Measurements from ENCODE around the gene BASP1. TPM values are rescaled to one million over a fixed set of nuclear protein-coding genes. Genes with fewer than 3 reads are reported as not detected.
"Not testable (repeated sequence)": the region's sequence is repeated elsewhere in the genome, so short reads cannot be mapped to it uniquely, and the experiment has no call there.

Gene BASP1
- total RNA-seq, 1 experiment from 2014 or later, result 0.34 TPM

DNA sequence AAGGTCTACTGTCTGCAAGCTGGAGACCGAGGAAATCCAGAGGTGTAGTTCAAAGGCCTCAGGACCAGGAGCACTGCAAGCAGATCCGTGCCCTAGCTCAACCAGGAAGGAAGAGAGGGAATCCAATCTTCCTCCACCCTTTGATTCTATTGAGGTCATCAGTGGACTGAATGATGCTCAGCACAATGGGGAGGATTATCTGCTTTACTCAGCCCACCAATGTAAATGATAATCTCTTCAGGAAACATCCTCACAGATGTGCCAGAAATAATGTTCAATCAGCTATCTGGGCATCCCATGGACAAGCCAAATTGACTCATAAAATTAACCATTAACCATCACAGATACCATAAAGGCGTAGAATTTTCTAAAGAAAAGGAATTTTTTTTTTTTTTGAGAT lies 92.0 kb downstream of the BASP1 start:
- H3K9me2 ChIP-seq (ENCODE audit: insufficient read depth), result no peaks in the 10 kb centered on the region
- intact Hi-C loops (cut with micrococcal nuclease), result no loop called here
- ChIA-PET POLR2A (no interaction called here), CTCF (no interaction called here), RAD21 (ENCODE audit: low non-redundant PET in 1 of 2, low total read pairs in 2 of 2, uncharacterized antibody in 2 of 2, unreplicated experiment in 2 of 2) (no interaction called here)
- no peak overlapping the region for H2AFZ ChIP-seq (ENCODE audit: low read depth, low read length, poor library complexity, severe bottlenecking)
- H3K27ac ChIP-seq (ENCODE audit: low read depth, low read length), result no peak overlapping the region
- H3K9ac ChIP-seq (ENCODE audit: low read length), result no peak overlapping the region
- DNase-seq (ENCODE audit: low read depth, low spot score), result no peak
- no peaks in the 10 kb centered on the region for H3K27me3 ChIP-seq (ENCODE audit: insufficient read depth, low read length)
- no peak overlapping the region for H3K4me2 ChIP-seq (ENCODE audit: low read length)
- no peaks in the 10 kb centered on the region for H3K79me2 ChIP-seq (ENCODE audit: insufficient read depth, low read length)
- TF ChIP-seq CEBPB (IDR thresholded peaks at IDR 0.05; ENCODE audit: low read depth) (no peak), POLR2A (IDR thresholded peaks at IDR 0.05; ENCODE audit: borderline replicate concordance, extremely low read depth, insufficient read depth, insufficient read length) (no peak), SIN3A (IDR thresholded peaks at IDR 0.05; ENCODE audit: low read depth) (no peak), CBX3 (IDR thresholded peaks at IDR 0.05; ENCODE audit: low read depth) (no peak), SP1 (IDR thresholded peaks at IDR 0.05; ENCODE audit: low read depth) (no peak), YY1 (IDR thresholded peaks at IDR 0.05; ENCODE audit: extremely low read depth, insufficient replicate concordance, low read depth, low read length) (no peak), RAD21 (IDR thresholded peaks at IDR 0.05; ENCODE audit: low read depth) (no peak), JUND (IDR thresholded peaks at IDR 0.05) (no peak), POLR2AphosphoS5 (IDR thresholded peaks at IDR 0.05; ENCODE audit: low read depth, low read length) (no peak), EZH2 (IDR thresholded peaks at IDR 0.05) (no peak), ELF1 (IDR thresholded peaks at IDR 0.05; ENCODE audit: borderline replicate concordance, low read depth) (no peak)
- TF ChIP-seq, protein P1, sequence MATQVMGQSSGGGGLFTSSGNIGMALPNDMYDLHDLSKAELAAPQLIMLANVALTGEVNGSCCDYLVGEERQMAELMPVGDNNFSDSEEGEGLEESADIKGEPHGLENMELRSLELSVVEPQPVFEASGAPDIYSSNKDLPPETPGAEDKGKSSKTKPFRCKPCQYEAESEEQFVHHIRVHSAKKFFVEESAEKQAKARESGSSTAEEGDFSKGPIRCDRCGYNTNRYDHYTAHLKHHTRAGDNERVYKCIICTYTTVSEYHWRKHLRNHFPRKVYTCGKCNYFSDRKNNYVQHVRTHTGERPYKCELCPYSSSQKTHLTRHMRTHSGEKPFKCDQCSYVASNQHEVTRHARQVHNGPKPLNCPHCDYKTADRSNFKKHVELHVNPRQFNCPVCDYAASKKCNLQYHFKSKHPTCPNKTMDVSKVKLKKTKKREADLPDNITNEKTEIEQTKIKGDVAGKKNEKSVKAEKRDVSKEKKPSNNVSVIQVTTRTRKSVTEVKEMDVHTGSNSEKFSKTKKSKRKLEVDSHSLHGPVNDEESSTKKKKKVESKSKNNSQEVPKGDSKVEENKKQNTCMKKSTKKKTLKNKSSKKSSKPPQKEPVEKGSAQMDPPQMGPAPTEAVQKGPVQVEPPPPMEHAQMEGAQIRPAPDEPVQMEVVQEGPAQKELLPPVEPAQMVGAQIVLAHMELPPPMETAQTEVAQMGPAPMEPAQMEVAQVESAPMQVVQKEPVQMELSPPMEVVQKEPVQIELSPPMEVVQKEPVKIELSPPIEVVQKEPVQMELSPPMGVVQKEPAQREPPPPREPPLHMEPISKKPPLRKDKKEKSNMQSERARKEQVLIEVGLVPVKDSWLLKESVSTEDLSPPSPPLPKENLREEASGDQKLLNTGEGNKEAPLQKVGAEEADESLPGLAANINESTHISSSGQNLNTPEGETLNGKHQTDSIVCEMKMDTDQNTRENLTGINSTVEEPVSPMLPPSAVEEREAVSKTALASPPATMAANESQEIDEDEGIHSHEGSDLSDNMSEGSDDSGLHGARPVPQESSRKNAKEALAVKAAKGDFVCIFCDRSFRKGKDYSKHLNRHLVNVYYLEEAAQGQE (IDR thresholded peaks at IDR 0.05; ENCODE audit: low read depth), result no peak
- TF ChIP-seq, protein P2, sequence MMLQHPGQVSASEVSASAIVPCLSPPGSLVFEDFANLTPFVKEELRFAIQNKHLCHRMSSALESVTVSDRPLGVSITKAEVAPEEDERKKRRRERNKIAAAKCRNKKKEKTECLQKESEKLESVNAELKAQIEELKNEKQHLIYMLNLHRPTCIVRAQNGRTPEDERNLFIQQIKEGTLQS (IDR thresholded peaks at IDR 0.05), result no peak
- H3K4me3 ChIP-seq (replicated peaks in 1 of 2; ENCODE audit: low read depth in 1 of 2, low read length in 2 of 2), result no peak overlapping the region
- BruUV-seq (replicated peaks), result no TSS peak
- no peaks in the 10 kb centered on the region for H3K36me3 ChIP-seq (ENCODE audit: control insufficient read depth in 1 of 2, insufficient read depth in 2 of 2, low read length in 2 of 2)
- no peaks in the 10 kb centered on the region for H4K20me1 ChIP-seq (ENCODE audit: insufficient read depth)
- no peaks in the 10 kb centered on the region for H3K4me1 ChIP-seq (ENCODE audit: control insufficient read depth in 1 of 2, insufficient read depth in 2 of 2, low read length in 2 of 2)
- no peak for ATAC-seq
- no peaks in the 10 kb centered on the region; a peak in 1 of 4 replicates for H3K9me3 ChIP-seq (ENCODE audit: control insufficient read depth in 1 of 2, insufficient read depth in 1 of 2, low read depth in 1 of 2, low read length in 2 of 2)

DNA sequence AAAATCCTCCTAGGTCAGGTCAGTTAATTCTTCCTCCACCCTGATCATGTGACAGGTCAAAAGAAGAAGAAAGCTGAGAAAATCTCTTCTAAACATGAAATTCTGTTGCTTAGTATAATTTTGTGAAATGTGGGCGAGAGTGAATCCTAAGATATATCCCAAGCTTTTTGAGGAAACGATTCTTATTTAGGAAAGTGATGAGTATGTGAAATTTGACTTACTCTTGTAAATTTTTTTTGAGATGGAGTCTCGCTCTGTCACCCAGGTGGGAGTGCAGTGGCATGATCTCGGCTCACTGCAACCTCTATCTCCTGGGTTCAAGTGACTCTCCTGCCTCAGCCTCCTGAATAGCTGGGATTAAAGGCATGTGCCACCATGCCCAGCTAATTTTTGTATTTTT lies 93.1 kb downstream of the BASP1 start:
- H3K4me2 ChIP-seq (ENCODE audit: low read length); DNase-seq (ENCODE audit: low read depth, low spot score); H3K4me1 ChIP-seq (ENCODE audit: control insufficient read depth in 1 of 2, insufficient read depth in 2 of 2, low read length in 2 of 2); ATAC-seq; H3K36me3 ChIP-seq (ENCODE audit: control insufficient read depth in 1 of 2, insufficient read depth in 2 of 2, low read length in 2 of 2); intact Hi-C loops (cut with micrococcal nuclease); RAD21 ChIA-PET (ENCODE audit: low non-redundant PET in 1 of 2, low total read pairs in 2 of 2, uncharacterized antibody in 2 of 2, unreplicated experiment in 2 of 2); H3K27ac ChIP-seq (ENCODE audit: low read depth, low read length); H2AFZ ChIP-seq (ENCODE audit: low read depth, low read length, poor library complexity, severe bottlenecking); H3K79me2 ChIP-seq (ENCODE audit: insufficient read depth, low read length); BruUV-seq (replicated peaks); H4K20me1 ChIP-seq (ENCODE audit: insufficient read depth); CTCF ChIA-PET; H3K9me3 ChIP-seq (ENCODE audit: control insufficient read depth in 1 of 2, insufficient read depth in 1 of 2, low read depth in 1 of 2, low read length in 2 of 2); H3K9ac ChIP-seq (ENCODE audit: low read length); H3K27me3 ChIP-seq (ENCODE audit: insufficient read depth, low read length); H3K4me3 ChIP-seq (replicated peaks in 1 of 2; ENCODE audit: low read depth in 1 of 2, low read length in 2 of 2); H3K9me2 ChIP-seq (ENCODE audit: insufficient read depth); POLR2A ChIA-PET: not testable (repeated sequence)

DNA sequence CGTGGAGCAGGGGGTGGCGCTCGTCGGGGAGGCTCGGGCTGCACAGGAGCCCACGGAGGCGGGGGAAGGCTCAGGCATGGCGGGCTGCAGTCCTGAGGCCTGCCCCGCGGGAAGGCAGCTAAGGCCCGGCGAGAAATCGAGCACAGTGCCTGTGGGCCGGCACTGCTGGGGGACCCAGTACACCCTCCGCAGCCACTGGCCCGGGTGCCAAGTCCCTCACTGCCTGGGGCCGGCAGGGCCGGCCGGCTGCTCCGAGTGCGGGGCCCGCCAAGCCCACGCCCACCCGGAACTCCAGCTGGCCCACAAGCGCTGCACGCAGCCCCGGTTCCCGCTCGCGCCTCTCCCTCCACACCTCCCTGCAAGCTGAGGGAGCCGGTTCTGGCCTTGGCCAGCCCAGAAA lies 94.4 kb downstream of the BASP1 start:
- H3K9me2 ChIP-seq (ENCODE audit: insufficient read depth); H3K27ac ChIP-seq (ENCODE audit: low read depth, low read length); H2AFZ ChIP-seq (ENCODE audit: low read depth, low read length, poor library complexity, severe bottlenecking); H3K27me3 ChIP-seq (ENCODE audit: insufficient read depth, low read length); CTCF ChIA-PET; H3K9ac ChIP-seq (ENCODE audit: low read length); H3K36me3 ChIP-seq (ENCODE audit: control insufficient read depth in 1 of 2, insufficient read depth in 2 of 2, low read length in 2 of 2); RAD21 ChIA-PET (ENCODE audit: low non-redundant PET in 1 of 2, low total read pairs in 2 of 2, uncharacterized antibody in 2 of 2, unreplicated experiment in 2 of 2); H4K20me1 ChIP-seq (ENCODE audit: insufficient read depth); ATAC-seq; DNase-seq (ENCODE audit: low read depth, low spot score); H3K9me3 ChIP-seq (ENCODE audit: control insufficient read depth in 1 of 2, insufficient read depth in 1 of 2, low read depth in 1 of 2, low read length in 2 of 2); H3K4me1 ChIP-seq (ENCODE audit: control insufficient read depth in 1 of 2, insufficient read depth in 2 of 2, low read length in 2 of 2); H3K79me2 ChIP-seq (ENCODE audit: insufficient read depth, low read length); POLR2A ChIA-PET; H3K4me2 ChIP-seq (ENCODE audit: low read length); intact Hi-C loops (cut with micrococcal nuclease); BruUV-seq (replicated peaks); H3K4me3 ChIP-seq (replicated peaks in 1 of 2; ENCODE audit: low read depth in 1 of 2, low read length in 2 of 2): not testable (repeated sequence)
